GM12872 (cell line): Measurements from ENCODE around the gene HMG20B.
A peak's percentile ranks its signal among the peaks of the same experiment; 100 is the strongest.

Experiments
- CTCF ChIP-seq: IDR thresholded peaks from 3 replicates; pipeline ENCODE4 v1.5.1; 2011; ENCODE audit warnings: low read depth, mild to moderate bottlenecking, low read length, moderate library complexity; ENCODE audit not compliant: insufficient read depth

HMG20B gene

GRCh38 chr19:3545669-3546034 is 27.1 kb upstream of the HMG20B start:
- TF ChIP-seq CTCF: no peak

- no peak for TF ChIP-seq CTCF
Measured at GRCh38 chr19:3546119-3546518, 26.6 kb upstream of the HMG20B start.

- TF ChIP-seq CTCF: peak; percentile 69
Measured at GRCh38 chr19:3547301-3547731, 25.4 kb upstream of the HMG20B start.

GRCh38 chr19:3547767-3548282 is 24.9 kb upstream of the HMG20B start:
- no peak for TF ChIP-seq CTCF

- no peak for TF ChIP-seq CTCF
Measured at GRCh38 chr19:3548606-3549005, 24.1 kb upstream of the HMG20B start.

- TF ChIP-seq CTCF: no peak
Measured at GRCh38 chr19:3549816-3550215, 22.9 kb upstream of the HMG20B start.

GRCh38 chr19:3550947-3551791 is 21.6 kb upstream of the HMG20B start:
- no peak for TF ChIP-seq CTCF
